Measurements from ENCODE around the gene ZNF407.

The ZNF407 gene

GRCh38 chr18:74617486-74617885 is 19.8 kb downstream of the ZNF407 start:
- Histone ChIP-seq H3K4me1 (ENCODE audit: control insufficient read depth, low read length) (peaks cover 9% of the 10 kb centered on the region), H4K20me1 (ENCODE audit: control insufficient read depth, insufficient read depth, low read depth, low read length) (0 out of 2 replicates have a peak, but pooled peaks cover 3% of the 10 kb centered on the region), H3K9me3 (ENCODE audit: control insufficient read depth, insufficient read depth, low read length) (no peaks in the 10 kb centered on the region), H3K4me3 (ENCODE audit: low read length) (no peak overlapping the region), H3K36me3 (ENCODE audit: control insufficient read depth, low read length) (no peaks in the 10 kb centered on the region), H3K79me2 (ENCODE audit: control insufficient read depth, low read length) (peaks cover 59% of the 10 kb centered on the region), H3K27me3 (ENCODE audit: control insufficient read depth, low read length) (no peaks in the 10 kb centered on the region), H3K9me2 (replicated peaks; ENCODE audit: control insufficient read depth, low read length) (no peaks in the 10 kb centered on the region), H3K4me2 (ENCODE audit: low read length) (no peak overlapping the region), H3F3A (ENCODE audit: control insufficient read depth, insufficient read depth) (no peaks in the 10 kb centered on the region), H3K27ac (ENCODE audit: low read depth, low read length) (no peak overlapping the region)
- TF ChIP-seq EZH2phosphoT487 (IDR thresholded peaks at IDR 0.05; ENCODE audit: borderline replicate concordance, low read length), result no peak
- TF ChIP-seq CTCF (IDR thresholded peaks at IDR 0.05; ENCODE audit: low read depth, low read length, poor library complexity, severe bottlenecking), result no peak

GRCh38 chr18:74622072-74622471 is 24.4 kb downstream of the ZNF407 start:
- peaks cover 63% of the 10 kb centered on the region for H3K79me2 ChIP-seq (ENCODE audit: control insufficient read depth, low read length)
- no peaks in the 10 kb centered on the region for H3K4me1 ChIP-seq (ENCODE audit: control insufficient read depth, low read length)
- TF ChIP-seq CTCF (IDR thresholded peaks at IDR 0.05; ENCODE audit: low read depth, low read length, poor library complexity, severe bottlenecking) (no peak), EZH2phosphoT487 (IDR thresholded peaks at IDR 0.05; ENCODE audit: borderline replicate concordance, low read length) (no peak)
- no peak overlapping the region for H3K4me3 ChIP-seq (ENCODE audit: low read length)
- H3K4me2 ChIP-seq (ENCODE audit: low read length), result no peak overlapping the region
- H3K36me3 ChIP-seq (ENCODE audit: control insufficient read depth, low read length), result no peaks in the 10 kb centered on the region
- no peaks in the 10 kb centered on the region for H3K27me3 ChIP-seq (ENCODE audit: control insufficient read depth, low read length)
- H3F3A ChIP-seq (ENCODE audit: control insufficient read depth, insufficient read depth), result no peaks in the 10 kb centered on the region
- H3K9me2 ChIP-seq (replicated peaks; ENCODE audit: control insufficient read depth, low read length), result no peaks in the 10 kb centered on the region
- no peak overlapping the region for H3K27ac ChIP-seq (ENCODE audit: low read depth, low read length)
- H4K20me1 ChIP-seq (ENCODE audit: control insufficient read depth, insufficient read depth, low read depth, low read length), result peaks cover 14% of the 10 kb centered on the region; the same call in 1 of the 2 replicates
- H3K9me3 ChIP-seq (ENCODE audit: control insufficient read depth, insufficient read depth, low read length), result no peaks in the 10 kb centered on the region

- Histone ChIP-seq H3K4me1 (ENCODE audit: control insufficient read depth, low read length) (no peaks in the 10 kb centered on the region), H4K20me1 (ENCODE audit: control insufficient read depth, insufficient read depth, low read depth, low read length) (peaks cover 14% of the 10 kb centered on the region; the same call in 1 of the 2 replicates), H3K9me2 (replicated peaks; ENCODE audit: control insufficient read depth, low read length) (no peaks in the 10 kb centered on the region), H3K4me2 (ENCODE audit: low read length) (no peak overlapping the region), H3K9me3 (ENCODE audit: control insufficient read depth, insufficient read depth, low read length) (no peaks in the 10 kb centered on the region), H3F3A (ENCODE audit: control insufficient read depth, insufficient read depth) (no peaks in the 10 kb centered on the region), H3K27ac (ENCODE audit: low read depth, low read length) (no peak overlapping the region), H3K36me3 (ENCODE audit: control insufficient read depth, low read length) (no peaks in the 10 kb centered on the region), H3K79me2 (ENCODE audit: control insufficient read depth, low read length) (peaks cover 57% of the 10 kb centered on the region), H3K4me3 (ENCODE audit: low read length) (no peak overlapping the region), H3K27me3 (ENCODE audit: control insufficient read depth, low read length) (no peaks in the 10 kb centered on the region)
- TF ChIP-seq CTCF (IDR thresholded peaks at IDR 0.05; ENCODE audit: low read depth, low read length, poor library complexity, severe bottlenecking), result no peak
- no peak for TF ChIP-seq EZH2phosphoT487 (IDR thresholded peaks at IDR 0.05; ENCODE audit: borderline replicate concordance, low read length)
These were observed 25.6 kb downstream of the ZNF407 start for GRCh38 chr18:74623047-74623816.
